H9 (cell line): ENCODE data around the gene CCDC86. TPM values are rescaled to one million over a fixed set of nuclear protein-coding genes. Genes with fewer than 3 reads are reported as not detected.

ENCODE experiments used
- DNase-seq: peaks from one replicate; pipeline ENCODE4 v3.0.0-alpha.2; 2017
- H2AFZ ChIP-seq: one replicate; pipeline ENCODE4 v1.6.1; 2013; ENCODE audit warnings: mild to moderate bottlenecking, low read length, control low read depth, moderate library complexity
- H2AK5ac ChIP-seq: 2 replicates; pipeline ENCODE4 v1.6.1; 2013; ENCODE audit warnings: low read length, control low read depth, mixed read lengths; ENCODE audit not compliant: insufficient read length
- H2BK120ac ChIP-seq: one replicate; pipeline ENCODE4 v1.6.1; 2013; ENCODE audit warnings: low read depth, mild to moderate bottlenecking, low read length, control low read depth, inconsistent platforms; ENCODE audit not compliant: poor library complexity, severe bottlenecking
- H2BK12ac ChIP-seq: 2 replicates; pipeline ENCODE4 v1.6.1; 2013; ENCODE audit warnings: low read length, control low read depth, mixed read lengths, low read depth; ENCODE audit not compliant: insufficient read length
- H2BK15ac ChIP-seq: 2 replicates; pipeline ENCODE4 v1.6.1; 2013; ENCODE audit warnings: low read depth, low read length, control low read depth
- H2BK20ac ChIP-seq: one replicate; pipeline ENCODE4 v1.6.1; 2013; ENCODE audit warnings: low read depth, mild to moderate bottlenecking, low read length, control low read depth, inconsistent platforms; ENCODE audit not compliant: poor library complexity, severe bottlenecking
- H2BK5ac ChIP-seq: 2 replicates; pipeline ENCODE4 v1.6.1; 2013; ENCODE audit warnings: low read length, control low read depth, mixed read lengths; ENCODE audit not compliant: insufficient read length
- H3K14ac ChIP-seq: 2 replicates; pipeline ENCODE4 v1.6.1; 2013; ENCODE audit warnings: low read length, control low read depth; ENCODE audit not compliant: insufficient read depth
- H3K18ac ChIP-seq: 2 replicates; pipeline ENCODE4 v1.6.1; 2013; ENCODE audit warnings: low read depth, mild to moderate bottlenecking, mixed read lengths, low read length, control low read depth; ENCODE audit not compliant: insufficient read length
- H3K23ac ChIP-seq: 2 replicates; pipeline ENCODE4 v1.6.1; 2013; ENCODE audit warnings: low read length, control low read depth, mixed read lengths, low read depth; ENCODE audit not compliant: insufficient read length
- H3K23me2 ChIP-seq: 2 replicates; pipeline ENCODE4 v1.6.1; 2013; ENCODE audit warnings: low read depth, mild to moderate bottlenecking, mixed read lengths, low read length, control low read depth; ENCODE audit not compliant: insufficient read length, poor library complexity, severe bottlenecking
- H3K27ac ChIP-seq: 2 replicates; pipeline ENCODE4 v1.5.1; 2013; ENCODE audit warnings: low read length, control low read depth, mixed read lengths, low read depth; ENCODE audit not compliant: insufficient read length
- H3K27me3 ChIP-seq: 2 replicates; pipeline ENCODE4 v1.6.1; 2013; ENCODE audit warnings: low read length, control low read depth, inconsistent platforms; ENCODE audit not compliant: insufficient read depth
- H3K4ac ChIP-seq: 2 replicates; pipeline ENCODE4 v1.6.1; 2013; ENCODE audit warnings: low read depth, mild to moderate bottlenecking, control low read depth, inconsistent platforms, low read length, moderate library complexity
- H3K4me1 ChIP-seq: 2 replicates; pipeline ENCODE4 v1.6.1; 2013; ENCODE audit warnings: low read length, control low read depth, inconsistent platforms; ENCODE audit not compliant: insufficient read depth
- H3K4me2 ChIP-seq: 2 replicates; pipeline ENCODE4 v1.6.1; 2013; ENCODE audit warnings: low read length, control low read depth, mixed read lengths; ENCODE audit not compliant: insufficient read length, insufficient read depth
- H3K56ac ChIP-seq: 2 replicates; pipeline ENCODE4 v1.6.1; 2013; ENCODE audit warnings: low read depth, mild to moderate bottlenecking, mixed read lengths, low read length, control low read depth; ENCODE audit not compliant: insufficient read length
- H3K79me1 ChIP-seq: 2 replicates; pipeline ENCODE4 v1.6.1; 2013; ENCODE audit warnings: low read depth, mild to moderate bottlenecking, moderate library complexity, low read length, control low read depth, inconsistent platforms; ENCODE audit not compliant: insufficient read depth, poor library complexity, severe bottlenecking
- H3K79me2 ChIP-seq: 2 replicates; pipeline ENCODE4 v1.6.1; 2013; ENCODE audit warnings: low read length, control low read depth, inconsistent platforms; ENCODE audit not compliant: insufficient read depth
- H3K9ac ChIP-seq: 2 replicates; pipeline ENCODE4 v1.6.1; 2013; ENCODE audit warnings: low read length, control low read depth, mixed read lengths; ENCODE audit not compliant: insufficient read length; ENCODE audit errors: extremely low read depth
- H3K9me3 ChIP-seq: one replicate; pipeline ENCODE4 v1.6.1; 2013; ENCODE audit warnings: low read depth, low read length, inconsistent platforms; ENCODE audit not compliant: control insufficient read depth
- H3T11ph ChIP-seq: one replicate; pipeline ENCODE4 v1.6.1; 2013; ENCODE audit warnings: mild to moderate bottlenecking, low read length, control low read depth, inconsistent platforms
- H4K20me1 ChIP-seq: one replicate; pipeline ENCODE4 v1.6.1; 2013; ENCODE audit not compliant: control insufficient read depth, insufficient read length, insufficient read depth
- H4K5ac ChIP-seq: 2 replicates; pipeline ENCODE4 v1.6.1; 2013; ENCODE audit warnings: low read depth, mild to moderate bottlenecking, mixed read lengths, low read length, control low read depth; ENCODE audit not compliant: insufficient read length
- H4K8ac ChIP-seq: replicated peaks from 2 replicates; pipeline ENCODE4 v1.6.1; 2013; ENCODE audit warnings: low read length, control low read depth, mixed read lengths, low read depth; ENCODE audit not compliant: insufficient read length
- H4K91ac ChIP-seq: 2 replicates; pipeline ENCODE4 v1.6.1; 2013; ENCODE audit warnings: low read depth, mild to moderate bottlenecking, moderate library complexity, mixed read lengths, low read length, control low read depth; ENCODE audit not compliant: insufficient read length
- H3K27ac Mint-ChIP-seq, 3 experiments: 2 replicates in 2 of 3; 3 replicates in 1 of 3; pipeline ENCODE4 v1.8.0; 2020 to 2021; ENCODE audit warnings: mixed read lengths in 3 of 3, mild to moderate bottlenecking in 1 of 3, moderate library complexity in 1 of 3
- H3K27me3 Mint-ChIP-seq: 2 replicates; pipeline ENCODE4 v1.8.0; 2021; ENCODE audit warnings: low read depth, mild to moderate bottlenecking, moderate library complexity, mixed read lengths
- H3K36me3 Mint-ChIP-seq, 3 experiments: 2 replicates in 2 of 3; 3 replicates in 1 of 3; pipeline ENCODE4 v1.8.0; 2020 to 2021; ENCODE audit warnings: low read depth in 3 of 3, mixed read lengths in 3 of 3; ENCODE audit not compliant: insufficient read depth in 1 of 3
- H3K4me1 Mint-ChIP-seq, 2 experiments: 2 replicates each; pipeline ENCODE4 v1.8.0; 2020; ENCODE audit warnings: mixed read lengths in 2 of 2
- H3K4me3 Mint-ChIP-seq, 2 experiments: 2 replicates in 1 of 2; 3 replicates in 1 of 2; pipeline ENCODE4 v1.8.0; 2020 to 2021; ENCODE audit warnings: mild to moderate bottlenecking in 2 of 2, mixed read lengths in 2 of 2, moderate library complexity in 1 of 2
- H3K9me3 Mint-ChIP-seq, 2 experiments: 2 replicates in 1 of 2; 3 replicates in 1 of 2; pipeline ENCODE4 v1.8.0; 2020; ENCODE audit warnings: mild to moderate bottlenecking in 2 of 2, mixed read lengths in 2 of 2, moderate library complexity in 1 of 2
- WGBS: extraction: QIAGEN DNeasy Blood & Tissue Kit; methylation state at CpG from one replicate; pipeline ENCODE4 v1.1.7; 2013; ENCODE audit warnings: missing lambda C conversion rate, low lambda C conversion rate, mixed read lengths; ENCODE audit not compliant: insufficient read length; ENCODE audit errors: extremely low coverage; 5-methylcytosine and 5-hydroxymethylcytosine counted together
- total RNA-seq: library from RNA; stranded (reverse); gene quantifications from 2 replicates; pipeline ENCODE4 v1.2.1, GENCODE V29; 2021
- TF ChIP-seq, protein P1 (sequence below): fragments of 200-600 bp; sonication (generic); conservative IDR thresholded peaks from 3 replicates; pipeline ENCODE4 v1.8.0; 2021; ENCODE audit warnings: antibody characterized with exemption, mild to moderate bottlenecking

CCDC86 gene
- total RNA-seq, 1 experiment from 2014 or later: 82.3 TPM

DNA sequence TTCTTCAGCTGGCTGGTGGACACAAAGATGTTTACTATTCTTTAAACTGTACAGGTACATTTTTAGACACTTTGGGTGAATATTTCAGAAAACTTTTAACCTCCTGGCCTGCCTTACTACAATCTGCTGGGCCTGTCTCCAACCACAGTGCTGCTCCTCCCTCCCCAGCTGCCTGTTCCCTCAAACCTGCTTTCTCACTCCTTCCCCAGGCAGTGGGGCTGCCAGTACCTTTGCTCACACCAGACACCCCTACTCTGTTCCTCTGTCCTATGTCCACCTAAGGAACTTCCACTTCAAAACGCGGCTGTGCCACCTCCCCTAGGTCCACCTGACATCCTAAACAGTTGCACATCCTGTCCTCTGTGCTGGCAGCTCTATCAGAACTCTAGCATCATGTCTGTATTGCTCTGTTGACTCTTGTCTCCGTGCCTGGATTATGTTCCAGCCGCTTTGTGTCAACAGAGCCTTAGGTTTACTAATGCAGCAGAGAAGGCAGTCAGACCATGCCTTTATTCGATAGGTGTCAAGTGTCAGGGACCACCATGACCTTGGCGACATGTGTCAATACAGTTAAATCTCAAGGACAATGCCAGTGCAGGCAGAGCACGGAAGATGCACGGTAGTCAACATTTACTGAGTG, 38.9 kb downstream of the CCDC86 start:
- H3K27ac ChIP-seq: no peak overlapping the region
- H3K27ac Mint-ChIP-seq: peak overlapping the region in 2 of 3 experiments; percentile 24 to 37; a peak in 1 of 7 replicates
- no peak overlapping the region for H3K4ac ChIP-seq
- H3K18ac ChIP-seq: no peak overlapping the region
- no CpG with 5 or more reads among the region's 8 CpGs for WGBS
- TF ChIP-seq, protein P1, sequence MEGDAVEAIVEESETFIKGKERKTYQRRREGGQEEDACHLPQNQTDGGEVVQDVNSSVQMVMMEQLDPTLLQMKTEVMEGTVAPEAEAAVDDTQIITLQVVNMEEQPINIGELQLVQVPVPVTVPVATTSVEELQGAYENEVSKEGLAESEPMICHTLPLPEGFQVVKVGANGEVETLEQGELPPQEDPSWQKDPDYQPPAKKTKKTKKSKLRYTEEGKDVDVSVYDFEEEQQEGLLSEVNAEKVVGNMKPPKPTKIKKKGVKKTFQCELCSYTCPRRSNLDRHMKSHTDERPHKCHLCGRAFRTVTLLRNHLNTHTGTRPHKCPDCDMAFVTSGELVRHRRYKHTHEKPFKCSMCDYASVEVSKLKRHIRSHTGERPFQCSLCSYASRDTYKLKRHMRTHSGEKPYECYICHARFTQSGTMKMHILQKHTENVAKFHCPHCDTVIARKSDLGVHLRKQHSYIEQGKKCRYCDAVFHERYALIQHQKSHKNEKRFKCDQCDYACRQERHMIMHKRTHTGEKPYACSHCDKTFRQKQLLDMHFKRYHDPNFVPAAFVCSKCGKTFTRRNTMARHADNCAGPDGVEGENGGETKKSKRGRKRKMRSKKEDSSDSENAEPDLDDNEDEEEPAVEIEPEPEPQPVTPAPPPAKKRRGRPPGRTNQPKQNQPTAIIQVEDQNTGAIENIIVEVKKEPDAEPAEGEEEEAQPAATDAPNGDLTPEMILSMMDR: no peak
- DNase-seq: no peak
- H2BK5ac ChIP-seq: no peak overlapping the region
- no peak overlapping the region for H3T11ph ChIP-seq
- no peaks in the 10 kb centered on the region for H3K23me2 ChIP-seq
- H4K91ac ChIP-seq: no peak overlapping the region
- no peak overlapping the region for H2AK5ac ChIP-seq
- no peaks in the 10 kb centered on the region for H3K27me3 ChIP-seq
- no peak overlapping the region for H3K4me3 Mint-ChIP-seq
- H3K27me3 Mint-ChIP-seq: no peaks in the 10 kb centered on the region
- H3K9me3 Mint-ChIP-seq: no peaks in the 10 kb centered on the region; a peak in 1 of 5 replicates
- H3K56ac ChIP-seq: no peak overlapping the region
- no peaks in the 10 kb centered on the region for H3K4me1 Mint-ChIP-seq
- H3K9ac ChIP-seq: no peak overlapping the region
- H4K20me1 ChIP-seq: peaks cover 2% of the 10 kb centered on the region
- no peak overlapping the region for H2BK12ac ChIP-seq
- no peak overlapping the region for H2BK20ac ChIP-seq
- no peak overlapping the region for H2AFZ ChIP-seq
- H4K8ac ChIP-seq: no peak overlapping the region
- no peak overlapping the region for H3K14ac ChIP-seq
- H2BK15ac ChIP-seq: no peak overlapping the region
- H3K4me2 ChIP-seq: no peak overlapping the region
- H3K36me3 Mint-ChIP-seq: peaks cover 0 to 16% (median 2%) of the 10 kb centered on the region in 3 experiments; a peak in 3 of 7 replicates
- H3K79me1 ChIP-seq: no peaks in the 10 kb centered on the region
- H4K5ac ChIP-seq: no peak overlapping the region
- no peak overlapping the region for H2BK120ac ChIP-seq
- no peaks in the 10 kb centered on the region for H3K9me3 ChIP-seq
- H3K79me2 ChIP-seq: no peaks in the 10 kb centered on the region
- H3K4me1 ChIP-seq: no peaks in the 10 kb centered on the region
- H3K23ac ChIP-seq: no peak overlapping the region
